Esophagus muscularis mucosa (tissue), 4 donors: Measurements from ENCODE around the gene CPXM1.

Experiments
- CTCF ChIP-seq, 3 experiments: fragments of 200-600 bp in 2 of 3; fragments of 450-650 bp in 1 of 3; sonication (generic) in 2 of 3; IDR thresholded peaks; one replicate each; pipeline ENCODE4 v1.5.1; 2017 to 2019; ENCODE audit warnings: antibody characterized with exemption in 3 of 3, mild to moderate bottlenecking in 2 of 3, moderate library complexity in 1 of 3
- EP300 ChIP-seq: sonication (generic); formaldehyde crosslinking; IDR thresholded peaks from one replicate; pipeline ENCODE4 v1.6.1; 2017; ENCODE audit warnings: antibody characterized with exemption
- POLR2A ChIP-seq: fragments of 450-650 bp; IDR thresholded peaks from one replicate; pipeline ENCODE4 v1.6.1; 2017; ENCODE audit warnings: antibody characterized with exemption, moderate library complexity, mild to moderate bottlenecking, low read depth
- POLR2AphosphoS5 ChIP-seq, 2 donors: sonication (generic); formaldehyde crosslinking; IDR thresholded peaks; one replicate each; pipeline ENCODE4 v1.6.1; 2017; ENCODE audit warnings: antibody characterized with exemption in 2 of 2

GRCh38 chr20:2793471-2793870 lies 7.0 kb downstream of the CPXM1 start:
- TF ChIP-seq POLR2A (no peak), CTCF (IDR thresholded peaks at IDR 0.05) (no peak), POLR2AphosphoS5 (IDR thresholded peaks at IDR 0.05) (no peak), EP300 (no peak)
